Measurements from ENCODE around the gene NUP50. TPM values are rescaled to one million over a fixed set of nuclear protein-coding genes. Genes with fewer than 3 reads are reported as not detected.

NUP50 gene
- polyA plus RNA-seq, 1 donor (not counting 4 experiments of a cell fraction or from before 2014, with no cell fraction given) = 28.1 TPM

DNA sequence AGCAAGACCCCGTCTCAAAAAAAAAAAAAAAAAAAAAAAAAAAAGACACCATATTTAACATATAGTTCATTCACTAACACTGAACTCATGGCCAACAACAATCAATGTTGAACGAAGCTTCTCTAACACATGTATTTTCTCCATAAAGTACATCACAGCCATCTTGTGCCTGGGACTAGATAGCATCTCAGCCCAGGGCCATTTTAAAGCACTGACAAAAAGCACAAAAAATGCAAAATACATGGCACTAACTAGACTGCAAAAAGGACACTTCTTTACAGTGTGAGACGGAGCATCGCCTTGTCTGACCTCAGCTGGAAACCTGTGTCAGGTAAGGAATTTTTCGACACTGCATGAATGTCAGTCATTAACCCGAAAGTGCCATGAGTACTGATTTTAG, 53.6 kb downstream of the NUP50 start:
- no peak overlapping the region for H3K4me2 ChIP-seq (ENCODE audit: control insufficient read depth, extremely low read depth, insufficient read depth, low read depth, low read length)

DNA sequence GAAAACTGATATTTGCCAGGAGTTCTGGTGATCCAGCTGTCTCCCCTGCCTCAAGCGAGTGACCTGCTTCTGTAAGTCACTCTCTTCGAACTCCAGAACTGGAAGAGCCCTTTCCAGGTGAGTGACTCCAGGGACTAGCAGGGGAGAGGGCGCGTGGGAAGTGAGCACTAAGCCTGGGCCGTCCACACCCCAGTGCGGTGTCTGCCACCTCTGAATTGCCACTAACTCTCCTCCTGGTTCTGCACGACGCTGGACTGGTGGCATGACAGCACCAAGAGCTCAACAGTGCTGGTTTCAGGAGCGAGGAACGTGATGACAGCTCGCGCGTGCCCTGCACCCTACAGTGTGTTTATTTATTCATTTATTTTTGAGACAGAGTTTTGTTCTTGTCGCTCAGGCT, 54.1 kb downstream of the NUP50 start:
- TF ChIP-seq, protein P1, sequence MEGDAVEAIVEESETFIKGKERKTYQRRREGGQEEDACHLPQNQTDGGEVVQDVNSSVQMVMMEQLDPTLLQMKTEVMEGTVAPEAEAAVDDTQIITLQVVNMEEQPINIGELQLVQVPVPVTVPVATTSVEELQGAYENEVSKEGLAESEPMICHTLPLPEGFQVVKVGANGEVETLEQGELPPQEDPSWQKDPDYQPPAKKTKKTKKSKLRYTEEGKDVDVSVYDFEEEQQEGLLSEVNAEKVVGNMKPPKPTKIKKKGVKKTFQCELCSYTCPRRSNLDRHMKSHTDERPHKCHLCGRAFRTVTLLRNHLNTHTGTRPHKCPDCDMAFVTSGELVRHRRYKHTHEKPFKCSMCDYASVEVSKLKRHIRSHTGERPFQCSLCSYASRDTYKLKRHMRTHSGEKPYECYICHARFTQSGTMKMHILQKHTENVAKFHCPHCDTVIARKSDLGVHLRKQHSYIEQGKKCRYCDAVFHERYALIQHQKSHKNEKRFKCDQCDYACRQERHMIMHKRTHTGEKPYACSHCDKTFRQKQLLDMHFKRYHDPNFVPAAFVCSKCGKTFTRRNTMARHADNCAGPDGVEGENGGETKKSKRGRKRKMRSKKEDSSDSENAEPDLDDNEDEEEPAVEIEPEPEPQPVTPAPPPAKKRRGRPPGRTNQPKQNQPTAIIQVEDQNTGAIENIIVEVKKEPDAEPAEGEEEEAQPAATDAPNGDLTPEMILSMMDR (optimal IDR thresholded peaks at IDR 0.05 in 1 of 3, IDR thresholded peaks at IDR 0.05 in 1 of 3, conservative IDR thresholded peaks at IDR 0.05 in 1 of 3; ENCODE audit: extremely low read depth in 1 of 3, insufficient read depth in 2 of 3, low read length in 3 of 3) = no peak
- TF ChIP-seq EZH2 (IDR thresholded peaks at IDR 0.05; ENCODE audit: low read length) = no peak
- Histone ChIP-seq H3K27me3 (ENCODE audit: control insufficient read depth, extremely low read depth, insufficient read depth, low read length) (no peaks in the 10 kb centered on the region), H3K4me3 (ENCODE audit: control insufficient read depth in 2 of 3, extremely low read depth in 1 of 3, insufficient read depth in 2 of 3, low read depth in 1 of 3, low read length in 3 of 3) (no peak overlapping the region), H3K4me1 (ENCODE audit: control insufficient read depth, extremely low read depth, insufficient read depth, low read length) (peaks cover 6% of the 10 kb centered on the region), H3K79me2 (ENCODE audit: control insufficient read depth, insufficient read depth, low read length) (peaks cover 77% of the 10 kb centered on the region), H3K9me1 (ENCODE audit: control insufficient read depth, extremely low read depth, insufficient read depth, low read length) (no peaks in the 10 kb centered on the region), H3K9me3 (ENCODE audit: control insufficient read depth, low read depth, low read length) (no peaks in the 10 kb centered on the region), H3K9ac (ENCODE audit: control insufficient read depth, extremely low read depth, insufficient read depth, low read length) (no peak overlapping the region), H3K36me3 (ENCODE audit: control insufficient read depth in 2 of 2, extremely low read depth in 1 of 2, insufficient read depth in 2 of 2, low read length in 2 of 2) (peaks cover 3 to 7% of the 10 kb centered on the region in 2 experiments), H2AFZ (ENCODE audit: control insufficient read depth, low read length) (no peak overlapping the region), H4K20me1 (ENCODE audit: control insufficient read depth, extremely low read depth, insufficient read depth, low read length) (peaks cover 16% of the 10 kb centered on the region), H3K27ac (ENCODE audit: control insufficient read depth, insufficient read depth, low read length) (no peak overlapping the region), H3K4me2 (ENCODE audit: control insufficient read depth, extremely low read depth, insufficient read depth, low read depth, low read length) (no peak overlapping the region)
- DNase-seq (ENCODE audit: low read depth, low spot score) (no peak), FAIRE-seq (no peak)
- dilution Hi-C loops (cut with MboI; ENCODE audit: extremely low pct_ligation_motif_present, low sequenced_read_pairs) = no loop called here

More for the DNA sequence above, 53.6 kb downstream of the NUP50 start:
- Histone ChIP-seq H3K79me2 (ENCODE audit: control insufficient read depth, insufficient read depth, low read length) (peaks cover 76% of the 10 kb centered on the region), H3K36me3 (ENCODE audit: control insufficient read depth in 2 of 2, extremely low read depth in 1 of 2, insufficient read depth in 2 of 2, low read length in 2 of 2) (peaks cover 3 to 7% of the 10 kb centered on the region in 2 experiments), H3K27me3 (ENCODE audit: control insufficient read depth, extremely low read depth, insufficient read depth, low read length) (no peaks in the 10 kb centered on the region), H3K9me3 (ENCODE audit: control insufficient read depth, low read depth, low read length) (no peaks in the 10 kb centered on the region), H3K9ac (ENCODE audit: control insufficient read depth, extremely low read depth, insufficient read depth, low read length) (no peak overlapping the region), H4K20me1 (ENCODE audit: control insufficient read depth, extremely low read depth, insufficient read depth, low read length) (peaks cover 16% of the 10 kb centered on the region), H3K9me1 (ENCODE audit: control insufficient read depth, extremely low read depth, insufficient read depth, low read length) (no peaks in the 10 kb centered on the region), H3K4me1 (ENCODE audit: control insufficient read depth, extremely low read depth, insufficient read depth, low read length) (peaks cover 10% of the 10 kb centered on the region), H2AFZ (ENCODE audit: control insufficient read depth, low read length) (no peak overlapping the region), H3K27ac (ENCODE audit: control insufficient read depth, insufficient read depth, low read length) (no peak overlapping the region), H3K4me3 (ENCODE audit: control insufficient read depth in 2 of 3, extremely low read depth in 1 of 3, insufficient read depth in 2 of 3, low read depth in 1 of 3, low read length in 3 of 3) (no peak overlapping the region)
- no peak for DNase-seq (ENCODE audit: low read depth, low spot score)
- FAIRE-seq = no peak
- dilution Hi-C loops (cut with MboI; ENCODE audit: extremely low pct_ligation_motif_present, low sequenced_read_pairs) = no loop called here
- TF ChIP-seq, protein P1 (optimal IDR thresholded peaks at IDR 0.05 in 1 of 3, IDR thresholded peaks at IDR 0.05 in 1 of 3, conservative IDR thresholded peaks at IDR 0.05 in 1 of 3; ENCODE audit: extremely low read depth in 1 of 3, insufficient read depth in 2 of 3, low read length in 3 of 3) = no peak
- no peak for TF ChIP-seq EZH2 (IDR thresholded peaks at IDR 0.05; ENCODE audit: low read length)
